ENCODE measurements around the gene ASXL1.
A peak's percentile ranks its signal among the peaks of the same experiment; 100 is the strongest.

The ASXL1 gene

GRCh38 chr20:32325706-32326503 lies 32.2 kb upstream of the ASXL1 start:
- H3K9me3 ChIP-seq (ENCODE audit: control insufficient read depth, low read length): no peaks in the 10 kb centered on the region
- H3K9ac ChIP-seq (ENCODE audit: low read length): no peak overlapping the region
- H3K27me3 ChIP-seq (replicated peaks; ENCODE audit: control insufficient read depth, insufficient read depth, low read length): no peaks in the 10 kb centered on the region
- H3K4me1 ChIP-seq (ENCODE audit: control insufficient read depth, insufficient read depth, low read length): no peaks in the 10 kb centered on the region
- H3K36me3 ChIP-seq (ENCODE audit: control insufficient read depth, insufficient read depth, low read length, severe bottlenecking): peaks cover 24% of the 10 kb centered on the region
- no peak overlapping the region for H3K4me3 ChIP-seq (ENCODE audit: low read length)
- DNase-seq (ENCODE audit: low read depth): peak; percentile 61

GRCh38 chr20:32326504-32326845 lies 31.7 kb upstream of the ASXL1 start:
- Histone ChIP-seq H3K27me3 (replicated peaks; ENCODE audit: control insufficient read depth, insufficient read depth, low read length) (no peaks in the 10 kb centered on the region), H3K9me3 (ENCODE audit: control insufficient read depth, low read length) (no peaks in the 10 kb centered on the region), H3K9ac (ENCODE audit: low read length) (no peak overlapping the region), H3K36me3 (ENCODE audit: control insufficient read depth, insufficient read depth, low read length, severe bottlenecking) (peaks cover 30% of the 10 kb centered on the region), H3K4me3 (ENCODE audit: low read length) (no peak overlapping the region), H3K4me1 (ENCODE audit: control insufficient read depth, insufficient read depth, low read length) (no peaks in the 10 kb centered on the region)
- DNase-seq (ENCODE audit: low read depth): no peak

- Histone ChIP-seq H3K27me3 (replicated peaks; ENCODE audit: control insufficient read depth, insufficient read depth, low read length) (no peaks in the 10 kb centered on the region), H3K36me3 (ENCODE audit: control insufficient read depth, insufficient read depth, low read length, severe bottlenecking) (peaks cover 36% of the 10 kb centered on the region), H3K4me3 (ENCODE audit: low read length) (no peak overlapping the region), H3K9me3 (ENCODE audit: control insufficient read depth, low read length) (no peaks in the 10 kb centered on the region), H3K9ac (ENCODE audit: low read length) (no peak overlapping the region), H3K4me1 (ENCODE audit: control insufficient read depth, insufficient read depth, low read length) (peaks cover 3% of the 10 kb centered on the region)
- peak; percentile 54 for DNase-seq (ENCODE audit: low read depth)
These were observed 30.9 kb upstream of the ASXL1 start for GRCh38 chr20:32327087-32327681.

- Histone ChIP-seq H3K4me3 (ENCODE audit: low read length) (no peak overlapping the region), H3K4me1 (ENCODE audit: control insufficient read depth, insufficient read depth, low read length) (peaks cover 10% of the 10 kb centered on the region), H3K9ac (ENCODE audit: low read length) (no peak overlapping the region), H3K27me3 (replicated peaks; ENCODE audit: control insufficient read depth, insufficient read depth, low read length) (no peaks in the 10 kb centered on the region), H3K36me3 (ENCODE audit: control insufficient read depth, insufficient read depth, low read length, severe bottlenecking) (peaks cover 36% of the 10 kb centered on the region), H3K9me3 (ENCODE audit: control insufficient read depth, low read length) (no peaks in the 10 kb centered on the region)
- no peak for DNase-seq (ENCODE audit: low read depth)
These were observed 28.1 kb upstream of the ASXL1 start for GRCh38 chr20:32329817-32330554.

DNA sequence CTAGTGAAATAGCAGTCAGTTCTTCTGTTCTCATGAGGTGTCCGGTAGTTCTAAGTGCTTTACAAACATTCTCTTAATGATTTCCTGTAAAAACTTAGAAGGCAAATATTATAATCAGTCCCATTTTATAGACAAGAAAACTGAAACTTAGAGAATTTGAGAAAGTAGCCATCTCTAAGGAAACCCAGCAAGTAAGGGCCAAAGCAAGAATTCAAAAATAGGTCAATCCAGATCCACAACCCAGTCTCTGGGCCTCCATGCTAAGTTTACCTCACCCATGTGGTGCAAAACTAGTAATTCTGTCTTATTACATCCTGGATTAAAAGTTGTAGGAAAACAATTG lies 27.6 kb upstream of the ASXL1 start:
- H3K27me3 ChIP-seq (replicated peaks; ENCODE audit: control insufficient read depth, insufficient read depth, low read length): no peaks in the 10 kb centered on the region
- no peak for DNase-seq (ENCODE audit: low read depth)
- no peaks in the 10 kb centered on the region for H3K9me3 ChIP-seq (ENCODE audit: control insufficient read depth, low read length)
- H3K36me3 ChIP-seq (ENCODE audit: control insufficient read depth, insufficient read depth, low read length, severe bottlenecking): peaks cover 36% of the 10 kb centered on the region
- H3K4me3 ChIP-seq (ENCODE audit: low read length): no peak overlapping the region
- peaks cover 10% of the 10 kb centered on the region for H3K4me1 ChIP-seq (ENCODE audit: control insufficient read depth, insufficient read depth, low read length)
- no peak overlapping the region for H3K9ac ChIP-seq (ENCODE audit: low read length)

GRCh38 chr20:32332614-32333013 lies 25.5 kb upstream of the ASXL1 start:
- peak; percentile 36 for DNase-seq (ENCODE audit: low read depth)
- Histone ChIP-seq H3K4me1 (ENCODE audit: control insufficient read depth, insufficient read depth, low read length) (peaks cover 16% of the 10 kb centered on the region), H3K9me3 (ENCODE audit: control insufficient read depth, low read length) (no peaks in the 10 kb centered on the region), H3K9ac (ENCODE audit: low read length) (no peak overlapping the region), H3K4me3 (ENCODE audit: low read length) (no peak overlapping the region), H3K27me3 (replicated peaks; ENCODE audit: control insufficient read depth, insufficient read depth, low read length) (no peaks in the 10 kb centered on the region), H3K36me3 (ENCODE audit: control insufficient read depth, insufficient read depth, low read length, severe bottlenecking) (peaks cover 27% of the 10 kb centered on the region)

DNA sequence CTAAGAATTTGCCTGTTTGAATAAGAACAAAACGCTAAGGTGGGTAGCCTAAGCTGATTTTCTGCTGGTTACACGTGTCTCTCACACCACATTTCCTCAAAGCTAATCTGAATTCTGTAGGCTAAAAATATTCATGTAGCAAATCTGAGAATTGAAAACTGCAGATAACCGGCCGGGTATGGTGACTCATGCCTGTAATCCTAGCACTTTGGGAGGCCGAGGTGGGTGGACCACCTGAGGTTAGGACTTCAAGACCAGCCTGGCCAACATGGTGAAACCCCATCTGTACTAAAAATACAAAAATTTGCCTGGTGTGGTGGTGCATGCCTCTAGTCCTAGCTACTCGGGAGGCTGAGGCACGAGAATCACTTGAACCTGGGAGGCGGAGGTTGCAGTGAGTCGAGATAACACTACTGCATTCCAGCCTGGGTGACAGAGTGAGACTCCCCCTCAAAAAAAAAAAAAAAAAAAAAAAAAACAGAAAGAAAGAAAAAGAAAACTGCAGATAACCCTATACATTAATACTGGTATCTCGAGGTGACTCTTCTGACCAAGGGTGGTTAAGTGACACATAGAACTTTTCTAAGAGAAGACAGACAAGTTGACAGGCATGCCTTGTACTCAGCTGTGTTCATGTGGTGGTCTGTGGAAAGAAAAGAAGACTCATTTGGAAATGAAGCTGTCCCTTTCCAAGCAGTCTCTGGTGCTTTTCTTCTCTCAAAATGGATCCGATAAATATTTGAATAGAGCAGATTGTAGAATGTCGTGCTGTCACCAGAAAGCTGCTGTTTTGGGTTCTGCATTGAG lies 24.7 kb upstream of the ASXL1 start:
- no peak overlapping the region for H3K9ac ChIP-seq (ENCODE audit: low read length)

GRCh38 chr20:32333988-32334885 lies 23.9 kb upstream of the ASXL1 start:
- peaks cover 26% of the 10 kb centered on the region for H3K36me3 ChIP-seq (ENCODE audit: control insufficient read depth, insufficient read depth, low read length, severe bottlenecking)
- H3K27me3 ChIP-seq (replicated peaks; ENCODE audit: control insufficient read depth, insufficient read depth, low read length): no peaks in the 10 kb centered on the region
- H3K4me1 ChIP-seq (ENCODE audit: control insufficient read depth, insufficient read depth, low read length): peaks cover 30% of the 10 kb centered on the region
- no peaks in the 10 kb centered on the region for H3K9me3 ChIP-seq (ENCODE audit: control insufficient read depth, low read length)
- H3K9ac ChIP-seq (ENCODE audit: low read length): no peak overlapping the region
- no peak overlapping the region for H3K4me3 ChIP-seq (ENCODE audit: low read length)
- no peak for DNase-seq (ENCODE audit: low read depth)

More for the DNA sequence above, 24.7 kb upstream of the ASXL1 start:
- Histone ChIP-seq H3K4me3 (ENCODE audit: low read length) (no peak overlapping the region), H3K36me3 (ENCODE audit: control insufficient read depth, insufficient read depth, low read length, severe bottlenecking) (peaks cover 26% of the 10 kb centered on the region), H3K4me1 (ENCODE audit: control insufficient read depth, insufficient read depth, low read length) (peaks cover 23% of the 10 kb centered on the region), H3K9me3 (ENCODE audit: control insufficient read depth, low read length) (no peaks in the 10 kb centered on the region), H3K27me3 (replicated peaks; ENCODE audit: control insufficient read depth, insufficient read depth, low read length) (no peaks in the 10 kb centered on the region)
- no peak for DNase-seq (ENCODE audit: low read depth)

- Histone ChIP-seq H3K36me3 (ENCODE audit: control insufficient read depth, insufficient read depth, low read length, severe bottlenecking) (peaks cover 2% of the 10 kb centered on the region), H3K4me3 (ENCODE audit: low read length) (no peak overlapping the region), H3K27me3 (replicated peaks; ENCODE audit: control insufficient read depth, insufficient read depth, low read length) (no peaks in the 10 kb centered on the region), H3K9me3 (ENCODE audit: control insufficient read depth, low read length) (no peaks in the 10 kb centered on the region), H3K9ac (ENCODE audit: low read length) (no peak overlapping the region), H3K4me1 (ENCODE audit: control insufficient read depth, insufficient read depth, low read length) (peaks cover 33% of the 10 kb centered on the region)
- DNase-seq (ENCODE audit: low read depth): peak; percentile 75
These were observed 21.2 kb upstream of the ASXL1 start for GRCh38 chr20:32336918-32337347.

GRCh38 chr20:32337937-32338661 lies 20.0 kb upstream of the ASXL1 start:
- no peak for DNase-seq (ENCODE audit: low read depth)
- Histone ChIP-seq H3K27me3 (replicated peaks; ENCODE audit: control insufficient read depth, insufficient read depth, low read length) (no peaks in the 10 kb centered on the region), H3K9ac (ENCODE audit: low read length) (no peak overlapping the region), H3K9me3 (ENCODE audit: control insufficient read depth, low read length) (no peaks in the 10 kb centered on the region), H3K36me3 (ENCODE audit: control insufficient read depth, insufficient read depth, low read length, severe bottlenecking) (no peaks in the 10 kb centered on the region), H3K4me1 (ENCODE audit: control insufficient read depth, insufficient read depth, low read length) (peaks cover 32% of the 10 kb centered on the region), H3K4me3 (ENCODE audit: low read length) (no peak overlapping the region)
